ENCODE measurements around the gene LSM7. TPM values are rescaled to one million over a fixed set of nuclear protein-coding genes. Genes with fewer than 3 reads are reported as not detected.

The LSM7 gene
- total RNA-seq, 4 donors from 2014 or later, result 51.8 to 95.7 (median 71.9) TPM

- TF ChIP-seq CTCF (IDR thresholded peaks at IDR 0.05; ENCODE audit: low read depth), result no peak
These were observed 38.5 kb downstream of the LSM7 start for GRCh38 chr19:2289714-2290435.

- no peak for TF ChIP-seq CTCF (IDR thresholded peaks at IDR 0.05; ENCODE audit: low read depth)
These were observed 39.3 kb downstream of the LSM7 start for GRCh38 chr19:2288818-2289713.

GRCh38 chr19:2288338-2288817, 40.0 kb downstream of the LSM7 start:
- TF ChIP-seq CTCF (IDR thresholded peaks at IDR 0.05; ENCODE audit: low read depth), result no peak

- no peak for TF ChIP-seq CTCF (IDR thresholded peaks at IDR 0.05; ENCODE audit: low read depth)
These were observed 40.6 kb downstream of the LSM7 start for GRCh38 chr19:2287585-2288337.

- no peak for TF ChIP-seq CTCF (IDR thresholded peaks at IDR 0.05; ENCODE audit: low read depth)
These were observed 41.8 kb downstream of the LSM7 start for GRCh38 chr19:2286402-2287140.

GRCh38 chr19:2283835-2284507, 44.4 kb downstream of the LSM7 start:
- TF ChIP-seq CTCF (IDR thresholded peaks at IDR 0.05; ENCODE audit: low read depth), result no peak

All from subcutaneous adipose tissue (tissue), 4 donors.